ENCODE data around the gene WWC2.

The WWC2 gene

DNA sequence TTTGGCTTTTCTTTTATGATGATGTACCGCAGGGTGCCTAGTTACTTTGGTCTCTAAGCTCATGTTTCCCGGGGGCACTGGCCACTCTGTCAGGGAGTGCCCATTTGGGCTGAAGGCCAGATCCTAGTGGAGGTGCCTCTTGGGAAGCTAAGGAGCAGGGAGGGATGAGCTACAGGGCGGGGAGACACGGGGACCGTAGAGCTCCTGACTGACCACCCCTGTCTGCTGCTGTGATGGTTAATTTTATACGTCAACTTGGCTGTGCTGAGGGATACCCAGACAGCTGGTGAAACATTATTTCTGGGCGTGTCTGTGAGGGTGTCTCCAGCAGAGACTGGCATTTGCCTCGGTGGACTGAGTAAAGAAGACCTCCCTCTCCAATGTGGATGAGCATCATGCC is 248.1 kb downstream of the WWC2 start:
- in situ Hi-C loops (cut with HindIII; ENCODE audit: low sequenced_read_pairs): no loop called here

GRCh38 chr4:183347566-183347965 is 248.5 kb downstream of the WWC2 start:
- in situ Hi-C loops (cut with HindIII; ENCODE audit: low sequenced_read_pairs): no loop called here

- in situ Hi-C loops (cut with HindIII; ENCODE audit: low sequenced_read_pairs): no loop called here
Measured at GRCh38 chr4:183348136-183348535, 249.1 kb downstream of the WWC2 start.

DNA sequence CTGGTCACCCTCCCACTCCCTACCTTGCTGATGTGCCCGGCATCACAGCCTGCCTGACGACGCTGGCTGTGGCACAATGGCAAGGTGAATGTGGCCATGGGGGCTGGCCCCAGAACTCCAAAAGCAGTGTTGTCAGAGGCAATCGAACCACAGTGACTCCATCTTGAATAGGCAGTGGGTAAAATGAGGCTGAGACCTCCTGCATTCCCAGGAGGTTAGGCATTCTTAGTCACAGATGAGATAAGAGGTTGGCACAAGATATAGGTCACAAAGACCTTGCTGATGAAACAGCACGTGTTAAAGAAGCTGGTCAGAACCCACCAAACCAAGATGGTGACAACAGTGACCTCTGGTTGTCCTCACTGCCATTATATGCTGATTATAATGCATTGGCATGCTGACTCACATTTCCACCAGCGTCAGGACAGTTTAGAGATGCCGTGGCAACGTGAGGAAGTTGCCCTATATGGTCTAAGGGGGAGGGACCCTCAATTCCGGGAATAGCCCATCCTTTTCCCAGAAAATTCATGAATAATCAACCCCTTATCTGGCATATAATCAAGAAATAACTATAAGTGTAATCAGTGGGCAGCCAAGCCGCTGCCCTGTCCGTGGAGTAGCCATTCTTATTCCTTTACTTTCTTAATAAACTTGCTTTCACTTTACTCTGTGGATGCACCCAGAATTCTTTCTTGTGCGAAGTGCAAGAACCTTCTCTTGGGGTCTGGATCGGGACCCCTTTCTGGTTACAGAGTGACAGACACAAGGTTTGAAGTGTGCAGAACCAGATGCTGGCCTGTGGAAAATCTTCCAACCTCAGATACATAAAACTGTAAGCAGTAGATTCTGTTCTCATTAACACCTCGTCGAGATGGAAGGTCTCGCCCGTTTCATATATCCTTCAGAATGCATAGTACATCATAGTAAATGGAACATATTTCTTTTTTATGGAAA is 249.9 kb downstream of the WWC2 start:
- in situ Hi-C loops (cut with HindIII; ENCODE audit: low sequenced_read_pairs): no loop called here

DNA sequence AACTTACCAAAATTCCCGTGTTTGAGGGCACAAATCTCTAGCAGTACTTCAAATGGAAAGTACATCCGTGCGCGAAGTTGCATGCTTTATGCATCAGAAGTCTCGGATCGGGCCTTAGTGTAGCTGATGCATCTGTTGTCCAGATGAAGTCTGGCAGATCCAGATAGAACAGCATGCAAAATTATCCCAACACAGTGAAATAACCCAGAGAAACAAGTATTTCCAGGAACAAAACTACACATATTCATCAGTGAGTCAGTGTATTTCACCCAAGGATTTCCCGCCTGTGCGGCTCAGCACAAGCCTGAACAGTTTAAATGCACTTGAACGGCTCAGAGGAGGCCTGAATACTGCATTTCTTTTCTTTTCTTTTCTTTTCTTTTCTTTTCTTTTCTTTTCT is 250.6 kb downstream of the WWC2 start:
- in situ Hi-C loops (cut with HindIII; ENCODE audit: low sequenced_read_pairs): no loop called here

- in situ Hi-C loops (cut with HindIII; ENCODE audit: low sequenced_read_pairs): no loop called here
Measured at GRCh38 chr4:183350317-183351071, 251.4 kb downstream of the WWC2 start.

DNA sequence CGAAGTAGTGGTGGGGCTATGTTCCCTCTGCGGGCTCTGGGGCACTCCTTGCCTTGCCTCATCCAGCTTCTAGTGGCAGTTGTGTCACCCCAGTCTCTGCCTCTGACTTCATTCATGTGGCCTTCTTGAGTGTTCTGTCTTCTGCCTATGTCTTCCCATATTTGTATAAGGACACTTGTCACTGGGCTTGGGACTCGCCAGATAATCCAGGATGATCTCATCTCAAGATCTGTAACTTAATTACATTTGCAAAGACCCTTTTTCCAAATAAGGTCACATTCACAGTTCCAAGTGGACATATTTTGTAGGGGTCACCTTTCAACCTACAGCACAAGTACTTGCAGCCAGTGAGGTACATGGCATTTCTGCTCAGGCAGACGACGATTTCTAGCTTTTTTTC is 253.5 kb downstream of the WWC2 start:
- in situ Hi-C loops (cut with HindIII; ENCODE audit: low sequenced_read_pairs): no loop called here

DNA sequence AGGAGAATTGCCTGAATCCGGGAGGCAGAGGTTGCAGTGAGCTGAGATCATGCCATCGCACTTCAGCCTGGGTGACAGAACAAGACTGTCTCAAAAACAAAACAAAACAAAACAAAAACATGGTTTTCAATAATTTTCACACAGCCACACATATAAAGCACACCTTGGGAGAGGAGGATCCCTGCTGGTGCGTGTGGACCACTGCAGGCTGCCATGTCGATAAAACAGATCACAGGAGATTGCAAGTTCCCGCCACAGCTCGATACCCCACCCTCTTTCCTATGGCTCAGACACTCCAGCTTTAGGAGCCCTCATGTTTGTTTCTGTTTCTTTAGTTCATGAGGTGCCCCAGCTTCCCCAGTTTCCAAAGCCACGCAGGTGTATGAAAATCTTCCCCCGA is 254.5 kb downstream of the WWC2 start:
- in situ Hi-C loops (cut with HindIII; ENCODE audit: low sequenced_read_pairs): no loop called here

DNA sequence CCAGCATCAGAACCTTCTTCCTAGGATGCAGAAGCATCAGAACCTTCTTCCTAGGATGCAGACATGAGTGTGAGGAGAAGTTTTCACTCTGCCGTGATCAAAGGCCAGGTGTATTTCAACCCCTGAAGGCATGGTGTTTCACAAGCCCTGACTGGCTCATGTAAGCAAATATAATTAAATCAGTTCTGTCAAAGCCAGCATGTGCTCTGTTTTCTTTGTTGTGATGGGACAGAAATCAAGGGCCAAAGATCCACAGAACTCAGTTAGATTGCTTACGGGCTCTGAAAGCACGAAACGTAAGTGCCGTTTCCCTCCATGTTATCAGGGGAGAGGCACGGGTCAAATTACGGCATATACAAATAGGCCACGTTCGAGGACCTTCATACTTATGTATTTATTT is 255.2 kb downstream of the WWC2 start:
- in situ Hi-C loops (cut with HindIII; ENCODE audit: low sequenced_read_pairs): no loop called here

DNA sequence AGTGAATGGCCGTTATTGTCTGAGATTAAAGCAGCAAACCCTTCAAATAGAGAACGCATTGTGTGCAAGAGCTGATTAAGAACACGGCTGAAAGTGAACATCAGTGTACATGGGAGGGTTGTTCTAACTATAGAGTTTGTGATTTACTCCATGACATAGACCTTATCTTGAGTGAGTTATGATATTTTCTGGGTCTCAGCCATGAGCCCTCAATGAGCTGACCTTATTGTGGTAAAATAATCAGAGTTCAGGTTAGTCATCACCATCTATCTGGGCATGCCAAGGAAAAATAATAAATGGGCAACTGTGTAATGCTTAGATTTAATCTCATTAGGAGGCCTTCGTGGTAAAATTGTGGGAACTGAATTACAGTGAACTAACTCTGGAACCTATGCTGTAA is 256.3 kb downstream of the WWC2 start:
- in situ Hi-C loops (cut with HindIII; ENCODE audit: low sequenced_read_pairs): loop anchor here (5.0 kb wide), 1 partner anchor 33 kb away; the partner anchor contains the start of genes CLDN22 and CLDN24

DNA sequence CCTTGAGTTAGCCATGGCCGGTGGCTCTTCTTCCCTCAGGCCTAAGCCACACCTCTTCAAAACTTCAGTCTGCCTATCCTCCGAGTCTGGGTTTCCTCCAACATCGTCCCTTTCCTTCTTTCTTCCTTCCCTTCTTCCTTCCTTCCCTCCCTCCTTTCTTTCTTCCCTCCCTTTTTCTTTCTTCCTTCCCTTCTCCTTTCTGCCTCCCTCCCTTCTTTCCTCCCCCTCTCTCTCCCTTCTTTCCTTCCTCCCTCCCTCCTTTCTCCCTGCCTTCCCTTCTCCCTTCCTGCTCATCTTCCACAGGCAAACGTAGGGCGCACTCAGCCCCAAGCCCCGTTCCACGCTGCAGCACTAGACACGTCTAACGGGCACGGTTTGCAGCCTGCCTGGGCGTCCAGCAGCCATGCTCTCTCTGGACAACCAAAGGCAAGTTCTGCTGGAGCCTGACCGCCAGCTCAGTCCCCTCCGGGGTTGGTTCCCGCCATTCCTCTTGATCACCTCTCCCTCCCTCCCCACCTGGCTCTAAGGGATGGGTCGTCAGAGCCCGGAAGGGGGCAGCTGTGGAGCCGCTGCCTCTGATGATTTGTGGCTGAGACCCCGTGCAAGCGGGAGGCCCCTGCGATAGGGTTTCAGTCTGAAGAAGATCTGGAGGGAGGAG is 257.2 kb downstream of the WWC2 start:
- in situ Hi-C loops (cut with HindIII; ENCODE audit: low sequenced_read_pairs): loop anchor here (5.0 kb wide), 1 partner anchor 34 kb away; the partner anchor contains the start of genes CLDN22 and CLDN24

GRCh38 chr4:183356931-183357675 is 258.0 kb downstream of the WWC2 start:
- in situ Hi-C loops (cut with HindIII; ENCODE audit: low sequenced_read_pairs): loop anchor here (5.0 kb wide), 1 partner anchor 35 kb away; the partner anchor contains the start of genes CLDN22 and CLDN24

GRCh38 chr4:183358215-183358755 is 259.2 kb downstream of the WWC2 start:
- in situ Hi-C loops (cut with HindIII; ENCODE audit: low sequenced_read_pairs): loop anchor here (5.0 kb wide), 1 partner anchor 36 kb away; the partner anchor contains the start of genes CLDN22 and CLDN24

GRCh38 chr4:183360161-183360919 is 261.3 kb downstream of the WWC2 start:
- in situ Hi-C loops (cut with HindIII; ENCODE audit: low sequenced_read_pairs): no loop called here

DNA sequence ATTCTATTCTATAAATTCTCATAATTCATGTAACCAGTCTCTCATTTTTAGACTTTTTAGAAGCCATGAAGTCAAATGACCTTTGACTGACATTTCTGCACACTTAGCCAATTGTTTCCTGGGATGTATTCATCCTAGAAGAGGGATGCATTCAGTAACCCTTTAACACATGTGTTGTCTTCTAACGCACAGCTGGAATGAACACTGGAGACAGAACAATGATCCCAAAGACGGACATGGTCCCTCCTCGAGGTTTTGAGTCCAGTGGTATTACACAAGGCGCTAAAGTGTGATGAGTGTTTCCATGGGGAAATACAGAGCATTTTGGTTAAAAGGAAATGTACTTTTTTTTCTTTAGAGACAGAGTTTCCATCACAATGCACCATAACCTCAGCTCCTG is 263.0 kb downstream of the WWC2 start:
- in situ Hi-C loops (cut with HindIII; ENCODE audit: low sequenced_read_pairs): no loop called here

GRCh38 chr4:183362916-183363542 is 264.0 kb downstream of the WWC2 start:
- in situ Hi-C loops (cut with HindIII; ENCODE audit: low sequenced_read_pairs): no loop called here

- in situ Hi-C loops (cut with HindIII; ENCODE audit: low sequenced_read_pairs): no loop called here
Measured at GRCh38 chr4:183364025-183364424, 265.0 kb downstream of the WWC2 start.

DNA sequence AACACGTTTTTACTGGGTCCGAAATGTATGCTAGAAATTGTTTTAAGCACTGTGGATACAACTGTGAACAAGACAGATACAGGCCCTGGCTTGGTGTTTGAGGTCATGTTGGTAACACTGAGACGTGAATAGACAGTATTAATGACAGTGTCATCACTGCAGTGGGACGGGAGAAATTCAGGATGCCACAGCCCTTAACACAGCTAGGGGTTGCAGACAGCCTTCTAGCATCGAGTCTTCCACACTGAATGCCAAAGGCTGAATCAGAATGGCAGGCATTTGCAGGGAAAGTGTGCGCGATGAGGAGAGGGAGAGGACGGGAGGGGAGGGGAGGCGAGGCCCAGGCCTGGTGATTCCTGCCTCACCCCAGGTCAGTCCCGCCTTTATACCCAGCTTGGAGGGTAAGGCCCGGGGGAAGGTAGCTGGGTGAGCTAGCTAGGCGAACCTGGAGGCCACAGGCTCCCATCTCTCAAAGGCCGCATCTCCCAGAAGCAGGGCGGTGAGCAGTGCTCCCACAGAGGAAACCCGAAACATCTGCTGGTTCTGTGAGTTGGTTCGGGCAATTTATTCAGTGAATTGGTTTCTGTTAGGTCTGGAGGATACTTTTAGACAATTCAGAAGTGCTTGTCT is 267.3 kb downstream of the WWC2 start:
- in situ Hi-C loops (cut with HindIII; ENCODE audit: low sequenced_read_pairs): no loop called here
